T-helper 17 cell (primary cell): Measurements from ENCODE around the gene SCP2. TPM values are rescaled to one million over a fixed set of nuclear protein-coding genes. Genes with fewer than 3 reads are reported as not detected.
"Not testable (repeated sequence)": the region's sequence is repeated elsewhere in the genome, so short reads cannot be mapped to it uniquely, and the experiment has no call there.

Experiments
- ATAC-seq: fragments of 150-1000 bp; cut with Tn5 transposase; 2 replicates; pipeline ENCODE4 v1.10.0; 2021; ENCODE audit warnings: mild to moderate bottlenecking, moderate library complexity
- DNase-seq, 3 donors: peaks; one replicate each; pipeline versions ENCODE4 v3.0.0 to v3.0.0-alpha.2; 2020 to 2021
- H3K9me3 ChIP-seq: one replicate; pipeline ENCODE4 v1.7.0; 2013; ENCODE audit warnings: low read length, mild to moderate bottlenecking; ENCODE audit not compliant: control insufficient read depth, poor library complexity, severe bottlenecking
- H3K27ac Mint-ChIP-seq: one replicate; pipeline ENCODE4 v1.8.0; 2022; ENCODE audit warnings: mild to moderate bottlenecking, moderate library complexity, mixed read lengths
- H3K27me3 Mint-ChIP-seq: one replicate; pipeline ENCODE4 v1.8.0; 2022; ENCODE audit warnings: mixed read lengths
- H3K36me3 Mint-ChIP-seq: one replicate; pipeline ENCODE4 v1.8.0; 2022; ENCODE audit warnings: low read depth, mixed read lengths
- H3K4me1 Mint-ChIP-seq: one replicate; pipeline ENCODE4 v1.8.0; 2022; ENCODE audit warnings: mild to moderate bottlenecking, mixed read lengths
- H3K4me3 Mint-ChIP-seq: one replicate; pipeline ENCODE4 v1.8.0; 2022; ENCODE audit warnings: mild to moderate bottlenecking, moderate library complexity, mixed read lengths
- total RNA-seq, 4 donors: library from RNA in 2 of 4; stranded (reverse) in 2 of 4; gene quantifications; one replicate each; pipeline ENCODE4 v1.2.3 and lab custom pipeline; 2022 to 2026

The SCP2 gene
- total RNA-seq, 2 donors from 2014 or later: 55.2 to 60.6 TPM

DNA sequence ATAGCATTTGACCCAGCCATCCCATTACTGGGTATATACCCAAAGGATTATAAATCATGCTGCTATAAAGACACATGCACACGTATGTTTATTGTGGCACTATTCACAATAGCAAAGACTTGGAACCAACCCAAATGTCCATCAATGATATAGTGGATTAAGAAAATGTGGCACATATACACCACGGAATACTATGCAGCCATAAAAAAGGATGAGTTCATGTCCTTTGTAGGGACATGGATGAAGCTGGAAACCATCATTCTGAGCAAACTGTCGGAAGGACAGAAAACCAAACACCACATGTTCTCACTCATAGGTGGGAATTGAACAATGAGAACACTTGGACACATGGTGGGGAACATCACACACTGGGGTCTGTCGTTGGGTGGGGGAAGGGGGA is 83.2 kb downstream of the SCP2 start:
- not testable (repeated sequence) for DNase-seq, H3K27me3 Mint-ChIP-seq, H3K36me3 Mint-ChIP-seq, H3K4me3 Mint-ChIP-seq, H3K4me1 Mint-ChIP-seq, H3K27ac Mint-ChIP-seq, H3K9me3 ChIP-seq, ATAC-seq

DNA sequence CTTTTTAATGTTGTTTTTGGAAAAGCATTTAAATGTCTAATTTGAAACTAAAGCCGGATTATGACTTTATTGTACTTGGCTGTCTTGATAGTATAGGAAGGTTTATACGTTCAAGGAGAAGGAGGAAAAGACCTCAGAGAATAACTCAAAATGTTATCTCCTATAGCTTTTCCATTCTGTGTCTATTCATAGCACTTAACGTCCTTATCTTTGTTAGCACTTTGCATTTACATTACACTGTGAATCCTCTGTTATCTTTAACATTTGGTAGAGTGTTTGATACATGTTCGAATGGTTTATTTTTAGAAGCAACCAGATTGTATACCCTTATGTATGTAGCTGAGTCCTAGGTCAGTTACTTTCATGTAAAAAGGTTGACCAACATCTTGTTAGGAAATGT is 84.1 kb downstream of the SCP2 start:
- Mint-ChIP-seq H3K27ac (no peak overlapping the region), H3K27me3 (no peaks in the 10 kb centered on the region), H3K36me3 (peaks cover 3% of the 10 kb centered on the region), H3K4me3 (no peak overlapping the region), H3K4me1 (peaks cover 14% of the 10 kb centered on the region)
- DNase-seq (no peak), ATAC-seq (no peak)
- no peaks in the 10 kb centered on the region for H3K9me3 ChIP-seq

DNA sequence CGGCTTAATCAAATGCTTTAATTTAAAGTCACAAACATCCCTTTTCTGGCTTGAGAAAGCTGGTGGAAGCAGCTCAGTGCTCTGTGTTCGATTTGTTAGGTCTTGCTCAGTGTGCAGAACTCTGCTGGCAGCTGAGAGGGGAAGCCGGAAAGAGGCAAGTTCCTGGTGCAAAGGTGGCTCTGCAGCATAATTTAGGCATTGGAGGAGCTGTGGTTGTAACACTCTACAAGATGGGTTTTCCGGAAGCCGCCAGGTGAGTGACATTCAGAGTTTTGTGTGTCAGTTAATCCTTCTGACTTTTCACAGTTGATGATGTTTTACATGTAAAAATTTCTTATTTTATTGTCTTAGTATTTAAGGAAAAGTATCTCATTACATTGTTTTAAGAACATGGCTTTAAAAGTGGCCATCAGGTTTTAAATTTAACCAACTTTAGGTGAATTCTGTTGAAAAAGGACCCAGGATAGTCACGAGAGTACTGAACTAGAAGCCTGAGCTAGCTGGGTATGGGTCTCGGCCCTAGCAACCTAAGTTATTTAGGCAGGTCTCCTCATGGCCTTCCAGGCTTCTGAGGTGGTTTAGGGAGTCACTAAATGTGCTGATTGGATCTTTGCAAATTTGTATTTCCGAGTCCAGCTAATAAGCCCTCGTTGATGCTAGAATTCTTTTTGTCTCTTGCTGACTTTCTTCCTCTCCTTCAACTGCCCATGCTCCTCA is 87.9 kb downstream of the SCP2 start:
- H3K36me3 Mint-ChIP-seq: peaks cover 10% of the 10 kb centered on the region
- DNase-seq: peak; percentile 48 to 62 (median 62)
- no peaks in the 10 kb centered on the region for H3K9me3 ChIP-seq
- peak overlapping the region; percentile 96 for H3K4me3 Mint-ChIP-seq
- H3K27me3 Mint-ChIP-seq: no peaks in the 10 kb centered on the region
- peaks cover 24% of the 10 kb centered on the region for H3K4me1 Mint-ChIP-seq
- peak overlapping the region; percentile 87 for H3K27ac Mint-ChIP-seq
- peak; percentile 100 for ATAC-seq

DNA sequence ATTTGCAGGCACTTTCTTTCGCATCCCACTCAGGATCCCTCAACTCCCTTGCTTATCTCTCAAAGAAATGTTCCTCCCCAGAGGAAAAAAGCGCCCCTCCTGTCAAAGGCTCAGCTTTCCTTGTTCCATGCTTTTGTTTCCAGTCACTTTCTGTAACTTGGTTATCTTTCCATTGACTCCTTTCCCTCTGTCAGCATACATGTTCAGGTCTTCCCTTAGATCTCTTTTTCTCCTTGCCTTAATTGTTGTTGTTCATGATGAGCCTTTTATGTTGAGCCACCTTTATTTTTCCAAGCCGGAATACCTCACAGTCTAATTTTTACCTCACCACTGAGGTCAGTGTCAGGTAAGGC is 88.4 kb downstream of the SCP2 start:
- Mint-ChIP-seq H3K36me3 (peaks cover 10% of the 10 kb centered on the region), H3K4me3 (peak overlapping the region; percentile 96), H3K27me3 (no peaks in the 10 kb centered on the region), H3K27ac (peak overlapping the region; percentile 87), H3K4me1 (peaks cover 24% of the 10 kb centered on the region)
- ATAC-seq (no peak), DNase-seq (no peak)
- H3K9me3 ChIP-seq: no peaks in the 10 kb centered on the region

DNA sequence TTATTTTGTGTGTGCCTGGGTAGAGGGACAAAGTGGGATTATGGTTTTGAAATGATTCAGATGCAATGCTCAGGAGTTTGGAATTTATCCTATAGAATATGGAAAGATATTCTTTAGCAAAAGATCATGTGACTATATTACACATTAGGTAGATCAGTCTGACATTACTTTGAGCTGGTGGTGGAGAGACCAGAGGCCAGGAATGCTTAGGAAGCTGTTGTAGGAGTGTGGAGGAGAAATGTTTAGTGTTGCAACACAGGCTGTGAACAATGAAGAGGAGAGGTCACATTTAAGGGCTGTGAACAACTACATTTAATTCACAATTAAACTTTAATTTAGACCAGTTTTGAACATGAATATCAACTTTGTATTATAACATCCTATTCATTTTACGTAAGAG is 89.6 kb downstream of the SCP2 start:
- Mint-ChIP-seq H3K27ac (peak overlapping the region; percentile 87), H3K4me1 (peaks cover 28% of the 10 kb centered on the region), H3K27me3 (no peaks in the 10 kb centered on the region)

DNA sequence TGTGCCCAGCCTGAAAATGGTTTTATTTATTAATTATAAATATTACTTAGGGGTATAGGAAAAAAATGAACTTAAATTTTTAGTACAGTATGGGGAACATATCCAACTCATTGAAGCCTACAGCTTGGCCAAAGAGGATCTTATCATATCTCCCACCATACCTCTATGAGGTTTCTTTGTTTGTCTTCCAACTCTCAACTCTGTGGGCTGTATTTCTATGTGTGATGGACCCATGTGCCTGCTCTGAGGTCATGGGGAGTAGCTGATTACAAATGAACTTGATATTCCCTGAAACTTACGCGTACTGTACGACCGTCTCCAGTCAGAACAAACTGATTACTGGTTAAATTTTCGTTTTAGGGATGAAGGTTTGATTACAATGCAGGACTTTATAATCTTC is 93.5 kb downstream of the SCP2 start:
- peaks cover 8% of the 10 kb centered on the region for H3K36me3 Mint-ChIP-seq
- H3K4me3 Mint-ChIP-seq: no peak overlapping the region
- H3K4me1 Mint-ChIP-seq: peaks cover 30% of the 10 kb centered on the region
- H3K9me3 ChIP-seq: no peaks in the 10 kb centered on the region
- DNase-seq: no peak
- no peaks in the 10 kb centered on the region for H3K27me3 Mint-ChIP-seq
- no peak for ATAC-seq
- H3K27ac Mint-ChIP-seq: no peak overlapping the region

More for the DNA sequence above, 89.6 kb downstream of the SCP2 start:
- Mint-ChIP-seq H3K4me3 (no peak overlapping the region), H3K36me3 (peaks cover 10% of the 10 kb centered on the region)
- no peak for ATAC-seq
- H3K9me3 ChIP-seq: no peaks in the 10 kb centered on the region
- no peak for DNase-seq

DNA sequence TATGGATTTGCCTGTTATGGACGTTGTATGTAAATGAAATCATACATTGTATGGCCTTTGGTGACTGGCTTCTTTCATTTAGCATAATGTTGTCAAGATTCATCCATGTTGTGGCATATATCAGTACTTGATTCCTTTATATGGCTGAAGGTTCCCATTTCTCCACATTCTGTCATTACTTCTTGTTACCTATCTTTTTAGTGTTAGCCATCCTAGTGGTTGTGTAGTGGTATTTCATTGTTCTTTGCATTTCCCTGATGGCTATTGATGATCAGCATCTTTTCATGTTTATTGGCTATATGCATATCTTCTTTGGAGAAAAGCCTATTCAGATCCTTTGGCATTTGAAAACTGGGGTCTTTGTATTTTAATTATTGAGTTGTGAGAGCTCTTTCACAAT is 95.1 kb downstream of the SCP2 start:
- no peaks in the 10 kb centered on the region for H3K27me3 Mint-ChIP-seq

DNA sequence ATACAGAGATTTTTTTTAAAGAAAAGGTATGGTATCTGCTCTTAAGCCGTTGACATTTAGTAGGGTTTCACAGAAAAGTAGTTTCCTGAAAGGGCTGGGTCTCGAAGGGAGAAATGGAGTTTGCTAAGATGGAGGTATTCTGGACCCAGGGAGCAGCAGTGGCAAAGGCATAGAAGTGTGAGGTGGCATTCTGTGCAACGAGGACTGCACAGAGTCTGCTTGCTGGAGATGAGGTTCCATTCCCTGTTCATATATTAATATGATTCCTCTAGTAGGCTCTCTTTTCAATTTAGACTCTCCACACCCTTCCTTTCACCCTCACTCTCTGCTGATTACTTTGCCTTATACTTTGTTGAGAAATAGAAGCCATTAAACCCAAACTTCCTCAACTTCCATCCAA is 96.5 kb downstream of the SCP2 start:
- Mint-ChIP-seq H3K4me1 (peaks cover 19% of the 10 kb centered on the region), H3K36me3 (peaks cover 2% of the 10 kb centered on the region), H3K27ac (no peak overlapping the region), H3K4me3 (no peak overlapping the region), H3K27me3 (no peaks in the 10 kb centered on the region)
- no peaks in the 10 kb centered on the region for H3K9me3 ChIP-seq
- DNase-seq: no peak
- no peak for ATAC-seq

More for the DNA sequence above, 95.1 kb downstream of the SCP2 start:
- H3K9me3 ChIP-seq: no peaks in the 10 kb centered on the region
- peak overlapping the region; percentile 63 for H3K27ac Mint-ChIP-seq
- peaks cover 2% of the 10 kb centered on the region for H3K36me3 Mint-ChIP-seq
- ATAC-seq (no peak), DNase-seq (no peak)
- peaks cover 19% of the 10 kb centered on the region for H3K4me1 Mint-ChIP-seq
- no peak overlapping the region for H3K4me3 Mint-ChIP-seq

DNA sequence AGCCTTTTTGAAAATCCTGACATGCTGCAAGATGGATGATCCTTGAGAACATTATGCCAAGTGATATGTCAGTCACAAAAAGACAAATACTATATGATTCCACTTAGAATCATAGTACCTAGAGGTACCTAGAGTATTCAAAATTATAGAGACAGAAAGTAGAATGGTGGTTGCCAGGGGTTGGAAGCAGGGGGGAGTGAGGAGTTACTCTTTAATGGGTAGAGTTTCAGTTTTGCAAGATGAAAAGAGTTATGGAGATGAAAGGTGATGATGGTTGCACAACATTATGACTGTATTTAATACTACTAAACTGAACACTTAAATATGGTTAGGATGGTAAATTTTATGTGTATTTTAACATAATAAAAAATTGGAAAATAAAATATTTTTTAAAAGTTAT is 97.0 kb downstream of the SCP2 start:
- Mint-ChIP-seq H3K4me3 (no peak overlapping the region), H3K4me1 (peaks cover 17% of the 10 kb centered on the region), H3K27me3 (no peaks in the 10 kb centered on the region), H3K36me3 (peaks cover 2% of the 10 kb centered on the region), H3K27ac (no peak overlapping the region)
- no peaks in the 10 kb centered on the region for H3K9me3 ChIP-seq
- DNase-seq (no peak), ATAC-seq (no peak)

DNA sequence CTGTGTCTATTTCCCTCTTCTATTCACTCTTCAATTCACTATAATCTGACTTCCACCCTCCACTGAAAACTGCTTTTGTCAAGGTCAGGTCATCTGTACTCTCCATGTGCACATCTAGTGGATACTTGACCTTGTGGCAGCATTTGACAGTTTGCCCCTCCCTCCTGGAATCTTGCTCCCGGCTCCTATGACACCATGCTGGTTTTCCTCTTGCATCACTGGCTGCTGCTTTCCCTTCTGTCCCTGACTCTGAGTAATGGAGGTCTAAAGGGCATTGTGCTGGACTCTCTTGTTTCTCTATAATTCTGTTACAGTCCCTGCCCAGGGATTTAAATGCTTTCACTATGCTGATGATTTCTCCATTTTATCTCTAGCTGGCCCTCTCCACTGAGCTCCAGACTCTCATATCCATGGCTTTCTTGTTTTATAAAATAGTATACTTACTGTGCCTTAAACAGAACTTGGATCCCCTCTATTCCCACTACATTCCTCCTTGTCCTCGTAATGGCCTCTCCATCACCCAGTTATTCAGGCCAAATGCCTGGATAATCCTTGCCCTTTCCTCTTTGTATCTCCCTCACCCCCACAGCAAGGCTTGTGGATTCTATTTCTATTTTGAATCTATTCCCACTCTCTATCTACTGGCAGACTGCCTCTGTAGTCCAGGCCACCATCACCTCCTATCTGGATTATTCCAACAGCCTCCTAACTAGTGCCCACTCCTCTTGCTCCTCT is 98.1 kb downstream of the SCP2 start:
- no peak for DNase-seq
- H3K4me3 Mint-ChIP-seq: no peak overlapping the region
- ATAC-seq: no peak
- H3K36me3 Mint-ChIP-seq: peaks cover 2% of the 10 kb centered on the region
- no peaks in the 10 kb centered on the region for H3K9me3 ChIP-seq
- H3K27me3 Mint-ChIP-seq: no peaks in the 10 kb centered on the region
- H3K4me1 Mint-ChIP-seq: peaks cover 17% of the 10 kb centered on the region
- no peak overlapping the region for H3K27ac Mint-ChIP-seq

DNA sequence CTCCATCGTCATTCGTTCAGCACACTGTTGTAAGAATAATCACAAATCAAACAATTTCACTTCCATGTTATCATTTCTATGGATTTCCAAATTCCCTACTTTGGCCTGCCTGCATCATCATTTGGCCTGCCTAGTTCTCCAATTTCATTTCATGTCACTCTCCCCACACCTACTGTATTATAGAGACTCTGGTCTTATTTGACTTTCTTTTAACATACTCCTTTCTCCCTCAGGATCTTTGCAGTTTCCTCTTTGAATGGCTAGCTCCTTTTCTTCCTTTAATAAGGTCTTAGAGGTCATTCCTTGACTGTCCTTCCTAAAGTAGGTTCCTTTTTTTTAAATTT is 98.7 kb downstream of the SCP2 start:
- H3K9me3 ChIP-seq: no peaks in the 10 kb centered on the region
- Mint-ChIP-seq H3K4me1 (peaks cover 15% of the 10 kb centered on the region), H3K27ac (no peak overlapping the region), H3K4me3 (no peak overlapping the region), H3K36me3 (peaks cover 2% of the 10 kb centered on the region), H3K27me3 (no peaks in the 10 kb centered on the region)
- no peak for DNase-seq
- ATAC-seq: no peak

DNA sequence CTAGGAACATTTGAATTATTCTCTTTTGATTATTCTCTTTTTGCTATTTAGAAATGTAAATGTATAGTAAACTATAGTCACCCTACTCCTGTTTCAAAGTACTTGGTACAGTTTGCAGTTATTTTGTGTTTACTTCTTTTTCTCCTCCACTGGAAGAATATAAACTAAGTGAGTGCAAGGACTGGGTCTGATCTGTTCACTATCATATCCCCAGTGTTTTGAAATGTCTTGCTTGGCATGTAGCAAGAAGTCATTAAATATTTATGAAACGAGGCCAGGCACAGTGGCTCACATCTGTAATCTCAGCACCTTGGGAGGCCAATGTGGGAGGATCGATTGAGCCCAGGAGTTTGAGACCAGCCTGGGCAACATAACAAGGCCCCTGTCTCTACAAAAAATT is 99.2 kb downstream of the SCP2 start:
- Mint-ChIP-seq H3K27ac (no peak overlapping the region), H3K27me3 (no peaks in the 10 kb centered on the region), H3K4me1 (peaks cover 15% of the 10 kb centered on the region), H3K36me3 (peaks cover 3% of the 10 kb centered on the region), H3K4me3 (no peak overlapping the region)
- H3K9me3 ChIP-seq: no peaks in the 10 kb centered on the region
- no peak for DNase-seq
- ATAC-seq: no peak

DNA sequence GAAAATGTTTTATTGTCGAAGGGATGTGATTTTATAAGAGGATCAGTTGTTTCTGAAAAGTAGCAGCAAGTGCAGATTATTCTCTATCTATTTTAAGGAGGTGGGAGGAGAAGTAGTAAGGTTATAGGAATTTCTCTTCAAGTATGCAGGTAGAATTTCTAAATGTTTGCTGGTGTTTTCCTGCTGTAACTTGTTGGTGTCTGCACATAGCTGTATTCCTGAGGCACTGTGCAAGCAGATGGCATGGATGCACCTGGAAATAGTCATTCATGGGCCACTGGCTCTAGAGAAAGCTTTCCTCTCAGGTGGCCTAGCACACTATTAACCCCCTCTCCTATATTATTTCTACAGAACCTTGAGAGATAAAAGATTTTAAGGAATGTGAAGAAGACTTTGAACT is 104.7 kb downstream of the SCP2 start:
- Mint-ChIP-seq H3K27me3 (no peaks in the 10 kb centered on the region), H3K4me1 (peaks cover 16% of the 10 kb centered on the region), H3K4me3 (no peak overlapping the region), H3K36me3 (peaks cover 11% of the 10 kb centered on the region), H3K27ac (no peak overlapping the region)
- ATAC-seq (no peak), DNase-seq (no peak)
- H3K9me3 ChIP-seq: no peaks in the 10 kb centered on the region

DNA sequence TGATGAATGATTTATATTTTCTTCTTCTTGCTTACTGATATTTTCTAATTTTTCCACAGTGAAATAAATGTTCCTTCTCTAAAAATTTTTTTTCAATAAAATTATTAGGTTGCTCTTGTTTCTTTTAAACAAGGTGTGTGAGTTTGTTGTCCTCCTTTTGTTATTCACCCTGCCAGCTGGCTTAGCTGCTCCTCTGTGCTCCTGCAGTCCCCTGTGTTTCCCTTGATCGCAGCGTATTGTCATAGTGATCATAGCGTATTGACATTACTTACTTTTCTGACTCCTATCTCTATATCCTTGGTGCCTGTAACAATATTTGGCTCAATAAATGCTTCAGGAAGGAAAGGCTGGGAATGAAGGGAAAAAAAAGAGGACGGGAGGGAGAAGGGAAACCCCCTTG is 110.1 kb downstream of the SCP2 start:
- H3K27me3 Mint-ChIP-seq: no peaks in the 10 kb centered on the region
- no peak overlapping the region for H3K4me3 Mint-ChIP-seq
- H3K36me3 Mint-ChIP-seq: peaks cover 24% of the 10 kb centered on the region
- no peaks in the 10 kb centered on the region for H3K9me3 ChIP-seq
- no peak for ATAC-seq
- no peak for DNase-seq
- H3K4me1 Mint-ChIP-seq: peaks cover 24% of the 10 kb centered on the region
- H3K27ac Mint-ChIP-seq: no peak overlapping the region
